HG03045 (cell line): ENCODE results near the gene NPDC1.

Experiments
- ATAC-seq: cut with Tn5 transposase; IDR thresholded peaks from one replicate; pipeline ENCODE4 v1.9.1; 2021; ENCODE audit warnings: mild to moderate bottlenecking, moderate library complexity; ENCODE audit not compliant: unreplicated experiment

Gene NPDC1

GRCh38 chr9:136996361-136997292 lies 49.4 kb downstream of the NPDC1 start, which contains the start of gene CLIC3:
Gene CLIC3, minus strand, starts transcription at chr9:136996568. Its CDS starts 25 bp downstream, at chr9:136996543.
- ATAC-seq, result no peak

- ATAC-seq, result no peak
Measured at GRCh38 chr9:136995772-136996311, 50.1 kb downstream of the NPDC1 start.

GRCh38 chr9:136995362-136995761 lies 50.6 kb downstream of the NPDC1 start:
- ATAC-seq, result no peak

- no peak for ATAC-seq
Measured at GRCh38 chr9:136994888-136995230, 51.1 kb downstream of the NPDC1 start.

GRCh38 chr9:136994180-136994887 lies 51.6 kb downstream of the NPDC1 start:
- no peak for ATAC-seq

- no peak for ATAC-seq
Measured at GRCh38 chr9:136992819-136993369, 53.1 kb downstream of the NPDC1 start.

- peak; percentile 79 for ATAC-seq
Measured at GRCh38 chr9:136991993-136992818, 53.8 kb downstream of the NPDC1 start, which contains the start of gene PAXX. Gene PAXX, plus strand, starts transcription at chr9:136992422. Its CDS starts 22 bp downstream, at chr9:136992444.

GRCh38 chr9:136990242-136990911 lies 55.6 kb downstream of the NPDC1 start:
- no peak for ATAC-seq
